Motor neuron (in vitro differentiated cells): Measurements from ENCODE around the gene JAM2. TPM values are rescaled to one million over a fixed set of nuclear protein-coding genes. Genes with fewer than 3 reads are reported as not detected.
A peak's percentile ranks its signal among the peaks of the same experiment; 100 is the strongest.
"Not testable (repeated sequence)": the region's sequence is repeated elsewhere in the genome, so short reads cannot be mapped to it uniquely, and the experiment has no call there.

Experiments used
- ATAC-seq, 8 experiments: fragments of 200-7000 bp; cut with Tn5 transposase; replicated peaks in 6 of 8; 2 replicates each; pipeline ENCODE4 v1.8.0; 2021; ENCODE audit warnings: mild to moderate bottlenecking in 8 of 8, moderate library complexity in 8 of 8
- H3K27ac ChIP-seq, 2 donors: fragments of 250-450 bp; sonication (Bioruptor Pico); 2 replicates each; pipeline ENCODE4 v1.9.0; 2021; ENCODE audit warnings: antibody characterized with exemption in 2 of 2, mild to moderate bottlenecking in 2 of 2, moderate library complexity in 1 of 2
- H3K4me1 ChIP-seq, 2 donors: fragments of 250-450 bp; sonication (Bioruptor Pico); replicated peaks in 1 of 2; 2 replicates each; pipeline ENCODE4 v1.6.1; 2021; ENCODE audit warnings: antibody characterized with exemption in 2 of 2, mild to moderate bottlenecking in 2 of 2, moderate library complexity in 1 of 2
- H3K4me3 ChIP-seq, 5 donors: fragments of 250-450 bp; sonication (Bioruptor Pico); 2 replicates each; pipeline ENCODE4 v1.9.0; 2021; ENCODE audit warnings: antibody characterized with exemption in 5 of 5, mild to moderate bottlenecking in 5 of 5, moderate library complexity in 4 of 5
- WGBS, 10 experiments: fragments of 450-650 bp; shearing (Covaris generic); methylation state at CpG; one replicate each; pipeline ENCODE4 v1.0.0; 2022; 5-methylcytosine and 5-hydroxymethylcytosine counted together
- in situ Hi-C, 9 experiments: fragments of 400-800 bp; cut with MboI; loops; one replicate each; pipeline ENCODE4 v1.15.0; 2021; ENCODE audit warnings: low sequenced_read_pairs in 9 of 9, low pct_unique_long_range_greater_than_20kb in 2 of 9; ENCODE audit not compliant: unreplicated experiment in 9 of 9
- total RNA-seq, 8 experiments: library from RNA; unstranded; fragments of 300-600 nt; gene quantifications; 2 replicates each; pipeline versions ENCODE4 v1.2.3 to v1.2.4, GENCODE V29; 2022

JAM2 gene
- total RNA-seq, 8 experiments from 2014 or later, result 0.51 to 39.7 (median 11.1) TPM

GRCh38 chr21:25700741-25701140 is 61.7 kb downstream of the JAM2 start:
- no peak for ATAC-seq
- H3K27ac ChIP-seq, result no peak overlapping the region
- H3K4me1 ChIP-seq, result no peaks in the 10 kb centered on the region
- in situ Hi-C loops, result loop anchor here in 5 of 9 experiments (10.0 to 25.0 kb wide), 2 partner anchors 88 to 96 kb away; partner anchors contain the start of gene MRPL39 (in 5 of the 5)
- WGBS, 10 experiments, result 86 to 100% (median 100%) methylated on average over 1 of the region's 1 CpG; no CpG with 5 or more reads in 5 of the 10 experiments
- H3K4me3 ChIP-seq, result no peak overlapping the region

- Histone ChIP-seq H3K4me3 (no peak overlapping the region), H3K27ac (no peak overlapping the region), H3K4me1 (no peaks in the 10 kb centered on the region)
- no peak for ATAC-seq
- 37 to 100% (median 71%) methylated on average over 1 to 4 of the region's 4 CpGs; no CpG with 5 or more reads in 1 of the 10 experiments for WGBS, 10 experiments
- in situ Hi-C loops, result loop anchor here in 5 of 9 experiments (10.0 to 25.0 kb wide), 2 partner anchors 89 to 97 kb away; partner anchors contain the start of gene MRPL39 (in 5 of the 5)
Measured at GRCh38 chr21:25701529-25701928, 62.5 kb downstream of the JAM2 start.

- 22 to 83% (median 60%) methylated on average over 1 to 6 of the region's 7 CpGs for WGBS, 10 experiments
- Histone ChIP-seq H3K27ac (no peak overlapping the region), H3K4me1 (no peaks in the 10 kb centered on the region), H3K4me3 (no peak overlapping the region)
- ATAC-seq, result peak in 2 of 8 experiments; percentile 23 to 28
- in situ Hi-C loops, result loop anchor here in 6 of 9 experiments (5.0 to 25.0 kb wide), 3 partner anchors 96 to 104 kb away; partner anchors contain the start of gene MRPL39 (in 6 of the 6)
Measured at GRCh38 chr21:25708467-25709065, 69.5 kb downstream of the JAM2 start.

GRCh38 chr21:25709684-25710265 is 70.7 kb downstream of the JAM2 start:
- 72 to 100% (median 94%) methylated on average over 1 to 5 of the region's 5 CpGs; no CpG with 5 or more reads in 2 of the 10 experiments for WGBS, 10 experiments
- in situ Hi-C loops, result loop anchor here in 6 of 9 experiments (5.0 to 25.0 kb wide), 3 partner anchors 97 to 105 kb away; partner anchors contain the start of gene MRPL39 (in 6 of the 6)
- H3K27ac ChIP-seq, result no peak overlapping the region
- no peaks in the 10 kb centered on the region for H3K4me1 ChIP-seq
- no peak overlapping the region for H3K4me3 ChIP-seq
- no peak for ATAC-seq

- no peak overlapping the region for H3K4me3 ChIP-seq
- 39 to 100% (median 90%) methylated on average over 1 to 5 of the region's 5 CpGs; no CpG with 5 or more reads in 1 of the 10 experiments for WGBS, 10 experiments
- ATAC-seq, result no peak
- H3K4me1 ChIP-seq, result no peaks in the 10 kb centered on the region
- in situ Hi-C loops, result loop anchor here in 4 of 9 experiments (25.0 kb wide), 1 partner anchor 98 kb away; the partner anchor contains the start of gene MRPL39 (in 4 of the 4)
- H3K27ac ChIP-seq, result no peak overlapping the region
Measured at GRCh38 chr21:25710550-25710949, 71.5 kb downstream of the JAM2 start.

- in situ Hi-C loops, result loop anchor here in 4 of 9 experiments (25.0 kb wide), 1 partner anchor 102 kb away; the partner anchor contains the start of gene MRPL39 (in 4 of the 4)
- H3K4me1 ChIP-seq, H3K4me3 ChIP-seq, ATAC-seq, H3K27ac ChIP-seq: not testable (repeated sequence)
- 97 to 100% (median 99%) methylated on average over 2 to 9 of the region's 10 CpGs; no CpG with 5 or more reads in 2 of the 10 experiments for WGBS, 10 experiments
Measured at GRCh38 chr21:25714066-25714465, 75.0 kb downstream of the JAM2 start.

- ATAC-seq, result peak in 7 of 8 experiments; percentile 33 to 84 (median 48)
- 13 to 96% (median 77%) methylated on average over 1 to 4 of the region's 5 CpGs; no CpG with 5 or more reads in 2 of the 10 experiments for WGBS, 10 experiments
- in situ Hi-C loops, result loop anchor here in 4 of 9 experiments (25.0 kb wide), 1 partner anchor 105 kb away; the partner anchor contains the start of gene MRPL39 (in 4 of the 4)
- Histone ChIP-seq H3K4me3 (no peak overlapping the region), H3K27ac (no peak overlapping the region), H3K4me1 (peaks cover 5 to 6% of the 10 kb centered on the region in 2 donors)
Measured at GRCh38 chr21:25717491-25718147, 78.6 kb downstream of the JAM2 start.

GRCh38 chr21:25721987-25722386 is 82.9 kb downstream of the JAM2 start:
- Histone ChIP-seq H3K27ac (no peak overlapping the region), H3K4me3 (no peak overlapping the region), H3K4me1 (peaks cover 5 to 6% of the 10 kb centered on the region in 2 donors)
- WGBS, 10 experiments, result 93 to 100% (median 100%) methylated on average over 1 to 3 of the region's 3 CpGs; no CpG with 5 or more reads in 2 of the 10 experiments
- no peak for ATAC-seq
- in situ Hi-C loops, result loop anchor here in 4 of 9 experiments (25.0 kb wide), 1 partner anchor 110 kb away; the partner anchor contains the start of gene MRPL39 (in 4 of the 4)

GRCh38 chr21:25722631-25723030 is 83.6 kb downstream of the JAM2 start:
- H3K4me3 ChIP-seq, result no peak overlapping the region
- no peak for ATAC-seq
- in situ Hi-C loops, result loop anchor here in 4 of 9 experiments (25.0 kb wide), 1 partner anchor 110 kb away; the partner anchor contains the start of gene MRPL39 (in 4 of the 4)
- WGBS, 10 experiments, result 36 to 100% (median 87%) methylated on average over 1 to 3 of the region's 3 CpGs; no CpG with 5 or more reads in 1 of the 10 experiments
- H3K4me1 ChIP-seq, result peaks cover 0 to 2% of the 10 kb centered on the region in 2 donors
- H3K27ac ChIP-seq, result no peak overlapping the region

GRCh38 chr21:25732091-25732760 is 93.2 kb downstream of the JAM2 start:
- in situ Hi-C loops, result loop anchor here in 1 of 9 experiments (25.0 kb wide), 1 partner anchor 120 kb away; the partner anchor contains the start of gene MRPL39
- peaks cover 7 to 16% of the 10 kb centered on the region in 2 donors for H3K4me1 ChIP-seq
- no peak overlapping the region for H3K27ac ChIP-seq
- no peak overlapping the region for H3K4me3 ChIP-seq
- no peak for ATAC-seq
- WGBS, 10 experiments, result 33 to 96% (median 80%) methylated on average over 2 to 5 of the region's 6 CpGs; no CpG with 5 or more reads in 4 of the 10 experiments

- ATAC-seq, result peak; percentile 4 to 18 (median 10)
- WGBS, 10 experiments, result 0 to 28% (median 6%) methylated on average over 3 to 20 of the region's 30 CpGs
- Histone ChIP-seq H3K4me1 (peaks cover 10 to 23% of the 10 kb centered on the region in 2 donors), H3K4me3 (peak overlapping the region; percentile 66 to 98 (median 87)), H3K27ac (peak overlapping the region; percentile 99)
- in situ Hi-C loops, result loop anchor here in 1 of 9 experiments (25.0 kb wide), 1 partner anchor 122 kb away; the partner anchor contains the start of gene MRPL39
Measured at GRCh38 chr21:25733859-25734653, 95.0 kb downstream of the JAM2 start.
